HT1080 (cell line): ENCODE results near the gene SLC34A3. TPM values are rescaled to one million over a fixed set of nuclear protein-coding genes. Genes with fewer than 3 reads are reported as not detected.
"Not testable (repeated sequence)": the region's sequence is repeated elsewhere in the genome, so short reads cannot be mapped to it uniquely, and the experiment has no call there.

Experiments used
- DNase-seq: peaks from one replicate; pipeline ENCODE4 v3.0.0-alpha.2; 2015; ENCODE audit warnings: low read depth
- total RNA-seq: library from RNA; depleted of rRNA; stranded (reverse); fragments of >200 nt; shearing (Covaris generic); gene quantifications from 2 replicates; pipeline ENCODE4 v1.2.3, GENCODE V29; 2014

The SLC34A3 gene
- total RNA-seq, 1 experiment from 2014 or later, result not detected

DNA sequence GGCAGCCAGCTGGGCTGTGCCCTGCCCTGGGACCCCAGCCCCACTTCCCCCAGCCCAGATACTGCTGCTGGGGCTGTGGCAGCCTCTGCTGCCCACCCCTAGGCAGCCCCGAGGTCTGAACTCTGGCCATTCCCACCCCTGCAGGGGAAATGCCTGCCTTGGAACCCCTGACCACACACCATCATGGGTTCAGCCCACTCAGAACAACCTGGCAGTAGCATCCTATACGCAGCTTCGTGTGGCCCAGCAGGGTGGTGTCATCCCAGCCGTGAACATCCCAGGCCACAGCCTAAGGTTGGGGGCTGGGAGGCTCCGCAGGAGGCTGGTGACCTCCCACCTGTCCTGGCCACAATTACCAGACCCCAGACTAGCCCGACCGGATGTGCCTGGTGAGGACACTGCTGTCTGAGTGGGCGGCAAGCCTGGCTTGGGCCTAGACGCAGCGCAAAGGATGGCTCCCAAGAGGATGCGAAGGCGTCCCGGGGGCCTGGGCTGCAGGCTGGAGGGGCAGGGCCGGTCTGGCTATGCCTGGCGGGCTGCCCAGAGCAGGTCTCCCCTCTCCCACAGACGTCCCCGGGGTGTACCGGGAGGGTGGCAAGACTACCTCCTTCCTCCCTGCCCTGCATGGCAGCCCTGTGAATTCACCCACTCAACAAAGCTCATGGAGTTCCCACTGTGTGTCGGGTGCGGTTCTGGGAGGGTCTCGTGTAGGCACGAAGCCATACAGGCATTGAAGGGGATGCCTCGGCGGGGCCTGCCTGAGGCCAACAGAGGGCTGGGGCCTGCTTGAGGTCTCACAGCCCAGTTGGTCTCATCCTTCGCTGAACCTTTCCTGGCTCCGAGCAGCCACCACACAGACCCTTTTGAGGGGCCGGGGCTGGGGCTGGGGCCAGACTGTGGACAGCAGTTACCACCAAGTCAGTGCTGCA lies 1.5 kb upstream of the SLC34A3 start:
- no peak for DNase-seq

DNA sequence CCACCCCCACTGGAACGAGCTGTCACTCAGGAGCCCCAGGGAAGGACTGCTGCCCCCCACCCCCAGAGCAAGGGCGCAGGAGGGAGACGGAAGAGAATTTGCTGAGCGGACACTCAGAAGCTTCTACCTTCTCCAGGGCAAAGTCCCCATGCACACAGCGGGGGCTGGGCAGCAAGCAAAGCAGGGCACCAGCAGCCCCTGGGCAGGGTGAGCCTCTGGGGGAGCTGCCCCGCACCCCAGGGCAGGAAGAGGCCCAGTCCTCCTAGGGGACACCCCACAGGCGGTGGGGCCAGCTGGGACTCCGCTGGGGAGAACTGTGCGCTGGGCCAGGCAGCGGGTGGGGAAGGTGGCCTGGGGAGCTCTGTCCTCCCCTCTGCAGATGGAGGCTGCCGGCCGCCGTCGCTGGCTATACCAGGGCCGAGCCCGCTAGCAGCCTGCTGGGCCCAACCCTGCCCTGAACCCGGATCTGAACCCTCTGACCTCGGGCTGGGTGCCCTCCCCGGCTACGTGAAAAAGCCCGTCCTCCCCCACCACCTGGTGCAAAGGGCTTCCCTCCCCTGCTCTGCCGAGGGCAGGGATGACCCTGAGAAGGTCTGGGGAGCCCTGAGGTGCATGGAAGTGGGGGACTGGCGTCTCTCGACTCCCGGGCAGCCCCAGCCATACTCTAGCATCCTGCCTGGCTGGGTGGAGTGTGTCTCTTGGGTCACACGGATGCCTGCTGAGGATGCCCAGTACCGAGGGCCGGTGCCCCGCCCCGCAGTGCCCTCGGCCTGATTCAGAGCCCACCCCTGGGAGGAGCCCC lies 597 bp upstream of the SLC34A3 start:
- no peak for DNase-seq

DNA sequence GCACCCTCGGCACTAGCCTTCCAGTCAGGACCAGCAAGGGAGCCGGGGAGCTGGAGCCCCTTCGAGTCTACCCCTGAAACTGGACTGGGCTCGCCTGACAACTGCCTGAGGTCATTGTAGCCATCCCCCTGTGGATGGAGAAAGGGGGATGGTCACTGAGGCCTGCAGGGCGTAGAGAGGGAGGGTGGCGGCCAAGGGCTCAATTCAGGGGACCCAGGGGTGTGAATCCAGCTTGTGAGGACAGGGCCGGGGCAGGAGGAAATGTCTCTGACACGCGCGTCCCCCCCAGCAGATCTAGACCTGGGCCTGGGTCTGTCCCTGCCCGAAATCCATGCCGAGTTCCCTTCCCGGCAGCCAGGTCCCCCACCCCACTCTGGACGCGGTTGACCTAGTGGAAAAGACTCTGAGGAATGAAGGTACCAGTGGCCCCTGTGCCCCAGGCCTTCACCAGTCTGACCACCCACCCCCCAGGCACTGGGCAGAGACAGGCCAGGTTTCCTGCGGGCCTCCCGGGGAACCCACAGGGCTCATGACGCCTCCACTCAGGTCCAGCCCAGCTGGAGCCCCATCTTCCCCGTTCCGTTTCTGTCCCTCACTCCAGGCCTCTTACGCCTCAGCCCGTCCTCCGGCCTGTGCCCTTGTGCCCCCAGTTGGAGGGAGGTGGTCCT lies 805 bp downstream of the SLC34A3 start:
- no peak for DNase-seq

DNA sequence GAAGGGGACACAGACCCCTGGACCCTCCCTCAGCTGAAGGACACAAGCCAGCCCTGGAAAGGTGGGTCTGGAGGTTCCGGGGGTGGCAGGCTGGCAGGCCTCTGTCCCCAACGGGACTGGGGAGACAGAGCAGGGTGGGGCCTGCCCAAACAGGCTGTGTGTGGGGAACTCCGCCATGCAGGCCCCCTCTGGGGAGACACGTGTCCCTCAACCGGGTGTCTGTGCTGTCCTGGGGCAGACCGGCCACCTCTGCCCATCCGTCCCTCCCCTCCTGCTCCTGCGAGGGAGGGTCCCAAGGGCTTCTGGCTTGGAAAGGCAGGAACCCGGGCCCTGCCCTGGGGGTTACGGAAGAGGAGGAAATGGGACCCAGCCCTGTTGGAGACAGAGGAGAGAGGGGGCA lies 1.4 kb downstream of the SLC34A3 start:
- no peak for DNase-seq

DNA sequence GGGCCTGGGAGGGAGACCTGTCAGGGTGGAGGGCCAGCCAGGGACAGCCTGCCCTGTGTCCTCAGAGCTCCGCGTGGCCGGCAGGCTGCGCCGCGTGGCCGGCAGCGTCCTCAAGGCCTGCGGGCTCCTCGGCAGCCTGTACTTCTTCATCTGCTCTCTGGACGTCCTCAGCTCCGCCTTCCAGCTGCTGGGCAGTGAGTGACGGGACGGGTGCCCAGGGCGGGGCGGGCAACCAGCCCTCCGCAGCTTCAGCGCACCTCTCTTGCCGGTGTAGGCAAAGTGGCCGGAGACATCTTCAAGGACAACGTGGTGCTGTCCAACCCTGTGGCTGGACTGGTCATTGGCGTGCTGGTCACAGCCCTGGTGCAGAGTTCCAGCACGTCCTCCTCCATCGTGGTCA lies 1.8 kb downstream of the SLC34A3 start:
- DNase-seq, result no peak

DNA sequence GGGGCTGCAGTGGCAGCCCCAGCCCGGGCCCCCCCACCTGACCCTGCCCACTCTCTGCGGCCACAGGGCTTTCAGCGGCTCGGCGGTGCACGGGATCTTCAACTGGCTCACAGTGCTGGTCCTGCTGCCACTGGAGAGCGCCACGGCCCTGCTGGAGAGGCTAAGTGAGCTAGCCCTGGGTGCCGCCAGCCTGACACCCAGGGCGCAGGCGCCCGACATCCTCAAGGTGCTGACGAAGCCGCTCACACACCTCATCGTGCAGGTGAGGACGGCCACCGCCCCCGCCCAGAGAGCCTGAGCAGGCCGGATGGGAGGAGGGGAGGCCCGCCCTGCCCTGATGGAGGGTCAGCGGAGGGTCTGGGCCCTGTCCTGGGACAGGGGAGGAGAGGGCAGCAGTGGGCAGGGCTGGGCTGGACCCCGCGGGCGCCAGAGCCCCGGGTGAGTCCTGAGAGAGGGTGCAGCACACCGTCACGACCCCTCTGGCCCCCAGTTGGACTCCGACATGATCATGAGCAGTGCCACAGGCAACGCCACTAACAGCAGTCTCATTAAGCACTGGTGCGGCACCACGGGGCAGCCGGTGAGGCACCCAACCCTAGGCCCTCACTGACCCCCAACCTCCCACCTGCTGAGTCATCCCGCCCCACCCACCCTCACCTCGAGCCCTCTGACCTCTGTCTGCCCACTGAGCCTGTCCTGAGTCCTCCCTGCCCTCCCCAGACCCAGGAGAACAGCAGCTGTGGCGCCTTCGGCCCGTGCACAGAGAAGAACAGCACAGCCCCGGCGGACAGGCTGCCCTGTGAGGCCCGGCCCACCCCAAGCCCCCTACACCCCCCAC lies 2.7 kb downstream of the SLC34A3 start:
- no peak for DNase-seq

DNA sequence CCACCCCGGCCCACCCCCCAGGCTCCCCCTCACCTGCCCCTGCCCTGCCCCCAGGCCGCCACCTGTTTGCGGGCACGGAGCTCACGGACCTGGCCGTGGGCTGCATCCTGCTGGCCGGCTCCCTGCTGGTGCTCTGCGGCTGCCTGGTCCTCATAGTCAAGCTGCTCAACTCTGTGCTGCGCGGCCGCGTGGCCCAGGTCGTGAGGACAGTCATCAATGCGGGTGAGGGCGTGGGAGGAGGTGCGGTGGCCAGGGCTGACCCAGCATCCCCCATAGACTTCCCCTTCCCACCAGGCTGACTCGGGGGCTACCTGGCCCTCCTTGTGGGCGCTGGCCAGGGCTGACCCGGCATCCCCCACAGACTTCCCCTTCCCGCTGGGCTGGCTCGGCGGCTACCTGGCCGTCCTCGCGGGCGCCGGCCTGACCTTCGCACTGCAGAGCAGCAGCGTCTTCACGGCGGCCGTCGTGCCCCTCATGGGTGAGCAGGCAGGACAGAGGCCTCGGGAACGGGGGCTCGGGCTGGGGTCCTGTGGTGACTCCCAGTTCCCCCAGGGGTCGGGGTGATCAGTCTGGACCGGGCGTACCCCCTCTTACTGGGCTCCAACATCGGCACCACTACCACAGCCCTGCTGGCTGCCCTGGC lies 3.5 kb downstream of the SLC34A3 start:
- no peak for DNase-seq

DNA sequence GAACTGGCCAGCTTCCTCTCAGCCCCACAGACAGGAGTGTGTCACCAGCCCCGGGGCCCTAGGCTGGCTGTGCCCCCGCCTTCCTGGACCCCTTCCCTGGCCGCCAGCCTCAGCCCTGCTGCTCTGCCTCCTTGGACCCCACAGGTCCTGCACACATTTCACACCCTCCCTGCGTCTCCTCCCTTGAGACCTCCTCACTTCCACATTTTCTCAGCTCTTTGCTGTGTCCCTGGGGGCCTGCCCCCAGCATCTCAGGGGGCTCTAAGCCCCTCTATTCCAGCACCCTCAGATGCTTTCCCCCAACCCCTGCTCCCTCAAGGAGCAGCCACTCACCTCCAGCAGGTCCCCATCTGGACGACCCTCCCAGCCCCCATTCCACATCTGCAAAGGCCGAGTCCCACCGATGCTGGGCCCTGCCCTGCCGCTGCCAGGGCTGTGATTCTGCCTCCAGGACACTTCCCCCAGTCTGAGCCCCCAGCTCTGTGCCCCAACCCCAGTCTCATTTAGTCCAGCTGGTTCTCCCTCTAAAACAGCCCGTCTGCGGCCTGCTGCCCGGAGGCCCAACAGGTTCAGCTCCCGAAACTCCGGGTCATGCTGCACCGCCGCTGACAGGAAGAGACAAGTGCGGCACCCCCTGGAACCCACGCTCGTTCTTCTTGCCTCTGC lies 4.2 kb downstream of the SLC34A3 start:
- DNase-seq, result no peak

DNA sequence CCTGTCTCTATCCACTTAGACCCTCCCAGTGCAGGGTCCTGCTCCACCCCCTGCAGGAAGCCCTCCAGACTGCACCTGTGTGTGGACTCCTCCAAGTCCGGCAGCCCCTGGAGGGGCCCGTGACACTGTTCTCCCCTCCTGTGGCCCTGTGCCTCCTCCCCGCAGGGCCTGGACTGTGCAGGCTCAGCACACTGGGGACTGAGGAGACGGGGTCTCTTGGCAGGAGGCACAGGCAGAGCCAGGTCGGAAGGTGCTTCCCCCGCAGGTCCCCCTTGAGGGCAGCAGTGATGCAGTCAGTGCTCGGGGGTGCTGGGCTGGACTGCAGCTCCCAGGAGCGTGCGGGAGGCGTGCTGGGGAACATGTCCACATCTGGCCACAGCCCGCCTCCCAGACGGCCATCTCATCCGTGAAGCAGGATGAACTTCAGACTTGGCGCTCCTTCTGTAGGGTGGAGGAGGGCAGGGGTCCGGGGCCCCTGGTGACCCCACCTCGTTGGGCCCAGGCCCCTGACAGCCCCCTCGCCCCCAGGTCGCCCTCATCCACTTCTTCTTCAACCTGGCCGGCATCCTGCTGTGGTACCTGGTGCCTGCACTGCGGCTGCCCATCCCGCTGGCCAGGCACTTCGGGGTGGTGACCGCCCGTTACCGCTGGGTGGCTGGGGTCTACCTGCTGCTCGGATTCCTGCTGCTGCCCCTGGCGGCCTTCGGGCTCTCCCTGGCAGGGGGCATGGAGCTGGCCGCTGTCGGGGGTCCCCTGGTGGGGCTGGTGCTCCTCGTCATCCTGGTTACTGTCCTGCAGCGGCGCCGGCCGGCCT lies 4.9 kb downstream of the SLC34A3 start:
- DNase-seq, result no peak

DNA sequence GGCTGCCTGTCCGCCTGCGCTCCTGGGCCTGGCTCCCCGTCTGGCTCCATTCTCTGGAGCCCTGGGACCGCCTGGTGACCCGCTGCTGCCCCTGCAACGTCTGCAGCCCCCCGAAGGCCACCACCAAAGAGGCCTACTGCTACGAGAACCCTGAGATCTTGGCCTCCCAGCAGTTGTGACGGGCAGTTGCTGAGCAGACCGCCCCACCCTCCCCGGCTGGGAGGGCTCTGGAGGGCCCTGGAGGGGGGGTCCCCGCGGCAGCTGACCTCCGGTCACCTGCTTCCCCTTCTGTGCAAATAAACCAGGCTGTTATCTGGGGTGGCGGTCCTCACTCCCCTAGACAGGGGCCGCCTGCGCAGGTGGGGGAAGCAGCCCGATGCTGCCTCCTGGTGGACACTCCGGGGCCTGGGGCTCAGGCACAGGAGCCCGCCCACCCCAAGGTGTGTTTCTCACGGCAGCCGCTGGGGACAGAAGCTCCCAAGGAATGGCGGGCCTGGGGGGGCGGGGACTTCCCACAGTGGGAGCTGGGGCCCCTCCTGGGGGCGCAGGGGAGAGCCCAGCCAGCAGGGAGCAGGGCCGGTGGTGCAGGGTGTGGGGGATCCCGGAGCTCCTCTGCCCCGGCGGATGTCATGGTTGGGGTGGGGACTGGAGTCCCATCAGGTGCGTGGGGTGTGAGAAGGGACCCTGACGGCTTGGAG lies 5.7 kb downstream of the SLC34A3 start:
- DNase-seq, result peak; percentile 72

DNA sequence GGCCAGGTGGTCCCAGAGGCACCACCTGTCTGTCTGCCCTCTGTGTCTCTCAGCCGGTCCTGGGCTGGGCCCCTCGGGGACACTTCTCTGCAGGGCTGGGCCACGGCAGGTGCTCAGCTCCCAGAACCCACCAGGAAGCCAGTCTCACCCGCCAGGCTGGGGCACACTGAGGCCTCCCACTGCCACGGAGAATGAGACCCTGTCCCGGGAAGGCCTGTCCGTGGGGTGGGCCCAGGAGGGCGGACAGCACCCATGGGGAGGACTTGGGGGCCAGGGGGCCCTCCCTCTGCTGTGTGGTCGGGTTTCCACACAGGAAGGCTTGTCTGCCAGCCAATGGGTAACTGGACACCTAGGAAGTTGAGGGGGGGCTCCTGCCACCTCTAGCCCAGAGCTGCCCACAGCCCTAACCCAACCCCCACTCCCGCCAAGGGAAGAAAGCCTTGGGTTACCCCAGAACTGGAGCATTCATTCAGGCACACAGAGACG lies 6.3 kb downstream of the SLC34A3 start:
- no peak for DNase-seq

DNA sequence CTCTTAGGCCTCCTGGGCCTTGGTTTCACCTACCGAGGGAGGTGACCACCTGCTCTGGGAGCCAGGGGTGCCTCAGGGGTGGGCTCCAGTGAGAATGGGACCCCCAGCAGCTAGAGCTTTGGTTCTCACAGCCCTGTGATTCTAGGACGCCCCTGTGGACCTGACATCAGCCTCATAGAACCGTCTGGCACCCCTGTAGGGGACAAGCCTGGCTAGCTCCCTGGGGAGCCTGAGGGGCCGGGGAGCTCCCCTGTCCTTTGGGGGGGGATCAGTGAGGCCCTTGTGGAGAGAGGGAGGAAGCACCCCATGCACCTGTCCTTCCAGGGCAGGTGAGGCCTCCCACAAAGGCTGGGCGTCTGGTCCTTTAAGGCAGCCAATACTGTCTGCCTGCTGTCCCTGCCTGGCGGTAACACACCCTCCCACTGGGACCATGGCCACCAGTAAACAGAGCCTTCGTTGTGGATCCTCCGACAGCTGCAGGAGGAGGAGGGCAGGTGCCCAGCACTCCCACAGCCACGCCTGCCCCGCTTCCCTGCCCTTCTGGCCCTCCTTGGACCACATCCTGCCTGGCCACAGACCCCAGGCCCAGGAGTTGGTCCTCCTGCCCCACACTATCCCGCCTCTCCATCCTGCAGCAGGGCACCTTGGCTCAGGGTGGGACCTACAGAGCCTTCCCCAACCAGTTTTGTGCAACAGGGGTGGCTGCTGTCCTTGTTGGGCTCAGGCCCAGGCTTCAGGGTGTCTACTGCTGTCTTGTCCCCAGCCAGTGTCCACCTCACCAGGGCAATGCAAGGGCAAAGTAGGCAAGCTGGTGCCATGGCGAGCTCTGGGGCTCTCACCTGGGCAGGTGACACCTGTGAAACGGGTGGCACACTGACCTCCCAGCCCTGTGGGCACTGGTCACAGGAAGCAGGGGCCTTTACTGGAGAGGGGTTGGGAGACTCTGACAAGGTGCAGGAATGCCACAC lies 7.3 kb downstream of the SLC34A3 start:
- no peak for DNase-seq

DNA sequence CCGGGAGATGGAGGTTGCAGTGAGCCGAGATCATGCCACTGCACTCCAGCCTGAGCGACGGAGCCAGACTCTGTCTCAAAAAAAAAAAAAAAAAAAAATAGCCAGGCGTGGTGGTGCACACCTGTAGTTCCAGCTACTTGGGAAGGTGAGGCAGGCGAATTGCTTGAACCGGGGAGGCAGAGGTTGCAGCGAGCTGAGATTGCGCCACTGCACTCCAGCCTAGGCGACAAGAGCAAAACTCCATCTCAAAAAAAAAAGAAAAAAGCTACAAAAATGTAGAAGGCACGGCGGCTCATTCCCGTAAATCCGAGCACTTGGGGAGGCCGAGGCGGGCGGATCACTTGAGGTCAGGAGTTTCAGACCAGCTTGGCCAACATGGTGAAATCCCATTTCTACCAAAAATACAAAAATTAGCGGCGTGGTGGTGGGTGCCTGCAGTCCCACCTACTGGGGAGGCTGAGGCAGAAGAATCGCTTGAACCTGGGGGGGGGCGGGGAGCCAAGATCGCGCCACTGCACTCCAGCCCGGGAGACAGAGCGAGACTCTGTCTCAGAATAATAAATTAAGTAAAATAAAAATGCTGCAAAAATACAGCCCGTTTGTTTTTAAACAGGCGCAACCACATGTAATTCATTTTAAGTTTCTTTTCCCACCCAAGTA lies 9.0 kb downstream of the SLC34A3 start:
- not testable (repeated sequence) for DNase-seq

DNA sequence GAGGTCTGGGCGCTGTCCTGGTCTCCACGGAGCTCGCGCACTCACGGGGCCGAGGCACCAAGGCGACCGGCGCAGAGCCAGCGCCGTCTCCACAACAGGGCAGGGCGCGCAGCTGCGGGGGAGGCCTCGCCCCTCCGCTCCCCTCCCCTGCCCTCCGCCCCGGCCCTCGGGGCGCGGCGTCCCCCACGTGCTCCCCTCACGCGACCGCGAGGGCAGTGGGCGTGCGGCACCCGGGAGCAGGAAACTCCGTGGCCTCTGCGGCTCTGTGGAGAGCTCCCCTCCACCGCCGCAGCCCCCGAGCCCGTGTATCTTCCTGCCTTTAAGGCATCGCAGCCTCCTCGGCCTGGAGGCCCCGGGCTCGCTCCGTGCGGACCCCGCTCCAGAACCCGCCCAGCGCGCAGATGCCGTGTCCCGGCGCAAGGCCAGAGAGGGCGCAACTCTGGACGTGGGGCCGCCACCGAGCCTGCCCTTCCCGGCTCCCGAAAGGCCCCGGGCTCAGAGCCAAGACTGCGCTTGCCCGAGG lies 9.7 kb downstream of the SLC34A3 start:
- peak; percentile 60 for DNase-seq

DNA sequence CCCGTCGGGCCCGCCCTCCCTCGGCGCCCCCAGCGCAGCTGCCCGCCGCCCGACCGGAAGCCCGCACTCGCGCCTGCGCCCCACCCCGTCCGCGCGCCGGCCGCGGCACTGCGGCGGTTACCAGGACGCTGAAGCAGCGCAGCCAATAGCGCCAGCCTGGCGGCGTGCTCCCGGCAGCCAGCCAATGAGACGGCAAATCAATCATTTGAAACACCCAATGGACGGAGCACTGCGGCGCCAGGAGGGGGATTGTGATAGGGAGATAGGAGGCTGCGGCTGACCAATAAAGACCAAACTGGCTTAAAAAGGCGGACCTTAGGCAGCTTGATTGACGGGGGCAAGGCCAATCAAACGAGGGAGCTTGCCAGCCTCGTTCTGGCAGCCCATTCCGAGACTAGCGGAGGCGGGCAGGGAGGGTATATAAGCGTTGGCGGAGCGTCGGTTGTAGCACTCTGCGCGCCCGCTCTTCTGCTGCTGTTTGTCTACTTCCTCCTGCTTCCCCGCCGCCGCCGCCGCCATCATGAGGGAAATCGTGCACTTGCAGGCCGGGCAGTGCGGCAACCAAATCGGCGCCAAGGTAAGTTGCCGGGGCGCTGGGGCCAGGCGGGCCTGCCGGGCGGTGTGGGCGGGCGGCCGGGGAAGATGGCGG lies 10.3 kb downstream of the SLC34A3 start, which contains the start of gene TUBB4B:
Gene TUBB4B (plus strand): TSS at position 447 of the 649 bp plus-strand sequence. CDS start 74 bp downstream, at position 521.
- DNase-seq, result peak; percentile 100
